Measurements from ENCODE around the gene FSTL4.

FSTL4 gene

GRCh38 chr5:133506181-133506580 lies 106.2 kb downstream of the FSTL4 start:
- no peak for TF ChIP-seq CTCF (IDR thresholded peaks at IDR 0.05; ENCODE audit: low read length)
- Histone ChIP-seq H3K4me3 (ENCODE audit: low read depth, low read length, poor library complexity, severe bottlenecking) (no peak overlapping the region), H3K27ac (ENCODE audit: low read depth, low read length, poor library complexity, severe bottlenecking) (no peak overlapping the region)

GRCh38 chr5:133503511-133503910 lies 108.8 kb downstream of the FSTL4 start:
- Histone ChIP-seq H3K4me3 (ENCODE audit: low read depth, low read length, poor library complexity, severe bottlenecking) (no peak overlapping the region), H2AFZ (ENCODE audit: low read length) (no peak overlapping the region), H3F3A (ENCODE audit: insufficient read depth, low read length) (no peaks in the 10 kb centered on the region), H3K9ac (ENCODE audit: low read length) (no peak overlapping the region), H3K27ac (ENCODE audit: low read depth, low read length, poor library complexity, severe bottlenecking) (no peak overlapping the region), H3K79me2 (ENCODE audit: insufficient read depth, low read length) (no peaks in the 10 kb centered on the region), H3K4me2 (ENCODE audit: low read length) (no peak overlapping the region), H3K9me3 (ENCODE audit: low read length) (no peaks in the 10 kb centered on the region), H3K9me2 (ENCODE audit: low read depth, low read length) (no peaks in the 10 kb centered on the region), H3K36me3 (ENCODE audit: insufficient read depth, low read length) (no peaks in the 10 kb centered on the region), H4K20me1 (ENCODE audit: insufficient read depth, low read length) (no peaks in the 10 kb centered on the region), H3K27me3 (ENCODE audit: insufficient read depth, low read length) (no peaks in the 10 kb centered on the region), H3K4me1 (ENCODE audit: insufficient read depth, low read length, severe bottlenecking) (no peaks in the 10 kb centered on the region)
- no peak for TF ChIP-seq CTCF (IDR thresholded peaks at IDR 0.05; ENCODE audit: low read length)
- no peak for TF ChIP-seq EZH2 (IDR thresholded peaks at IDR 0.05; ENCODE audit: borderline replicate concordance, low read length)

More at GRCh38 chr5:133506181-133506580, 106.2 kb downstream of the FSTL4 start:
- H2AFZ ChIP-seq (ENCODE audit: low read length): no peak overlapping the region
- H3K9ac ChIP-seq (ENCODE audit: low read length): no peak overlapping the region
- H3K27me3 ChIP-seq (ENCODE audit: insufficient read depth, low read length): no peaks in the 10 kb centered on the region
- no peaks in the 10 kb centered on the region for H3K36me3 ChIP-seq (ENCODE audit: insufficient read depth, low read length)
- H3K4me2 ChIP-seq (ENCODE audit: low read length): no peak overlapping the region
- no peaks in the 10 kb centered on the region for H3K4me1 ChIP-seq (ENCODE audit: insufficient read depth, low read length, severe bottlenecking)
- H3K9me2 ChIP-seq (ENCODE audit: low read depth, low read length): no peaks in the 10 kb centered on the region
- no peaks in the 10 kb centered on the region for H3K9me3 ChIP-seq (ENCODE audit: low read length)
- no peaks in the 10 kb centered on the region for H4K20me1 ChIP-seq (ENCODE audit: insufficient read depth, low read length)
- no peaks in the 10 kb centered on the region for H3F3A ChIP-seq (ENCODE audit: insufficient read depth, low read length)
- H3K79me2 ChIP-seq (ENCODE audit: insufficient read depth, low read length): no peaks in the 10 kb centered on the region

- H3F3A ChIP-seq (ENCODE audit: insufficient read depth, low read length): no peaks in the 10 kb centered on the region
- H3K79me2 ChIP-seq (ENCODE audit: insufficient read depth, low read length): no peaks in the 10 kb centered on the region
- no peaks in the 10 kb centered on the region for H3K9me3 ChIP-seq (ENCODE audit: low read length)
- no peak overlapping the region for H3K9ac ChIP-seq (ENCODE audit: low read length)
- no peak overlapping the region for H3K27ac ChIP-seq (ENCODE audit: low read depth, low read length, poor library complexity, severe bottlenecking)
- H4K20me1 ChIP-seq (ENCODE audit: insufficient read depth, low read length): no peaks in the 10 kb centered on the region
- H3K27me3 ChIP-seq (ENCODE audit: insufficient read depth, low read length): no peaks in the 10 kb centered on the region
- H3K36me3 ChIP-seq (ENCODE audit: insufficient read depth, low read length): no peaks in the 10 kb centered on the region
- no peak overlapping the region for H3K4me3 ChIP-seq (ENCODE audit: low read depth, low read length, poor library complexity, severe bottlenecking)
- no peaks in the 10 kb centered on the region for H3K9me2 ChIP-seq (ENCODE audit: low read depth, low read length)
- H2AFZ ChIP-seq (ENCODE audit: low read length): no peak overlapping the region
- no peaks in the 10 kb centered on the region for H3K4me1 ChIP-seq (ENCODE audit: insufficient read depth, low read length, severe bottlenecking)
- TF ChIP-seq EZH2 (IDR thresholded peaks at IDR 0.05; ENCODE audit: borderline replicate concordance, low read length) (no peak), CTCF (IDR thresholded peaks at IDR 0.05; ENCODE audit: low read length) (no peak)
- H3K4me2 ChIP-seq (ENCODE audit: low read length): no peak overlapping the region
Observed at GRCh38 chr5:133499895-133500294, 112.4 kb downstream of the FSTL4 start.
